OCI-LY7 (cell line): Measurements from ENCODE around the gene RPSA. TPM values are rescaled to one million over a fixed set of nuclear protein-coding genes. Genes with fewer than 3 reads are reported as not detected.

ENCODE experiments used
- BruUV-seq: library from RNA; stranded (reverse); fragments of 400-500 nt; replicated peaks from 2 replicates; lab custom pipeline; 2021; lab: Mats Ljungman, UMichigan
- CTCF ChIA-PET: fragments of 300-600 bp; sonication (Branson Sonifier 250); formaldehyde crosslinking; loops from one replicate; lab custom pipeline; 2022; ENCODE audit warnings: antibody characterized with exemption; ENCODE audit not compliant: unreplicated experiment; lab: Charles Lee
- POLR2A ChIA-PET: fragments of 300-600 bp; sonication (Branson Sonifier 250); formaldehyde crosslinking; loops from one replicate; lab custom pipeline; 2022; ENCODE audit warnings: antibody characterized with exemption; lab: Charles Lee
- DNase-seq: peaks from one replicate; pipeline ENCODE4 v3.0.0-alpha.2; 2015; ENCODE audit warnings: low spot score
- H2AFZ ChIP-seq: fragments of 200-600 bp; sonication (generic), shearing (Covaris generic); 2 replicates; pipeline ENCODE4 v1.6.1; 2014; ENCODE audit warnings: mild to moderate bottlenecking, antibody characterized with exemption, low read length, moderate library complexity
- H3K27ac ChIP-seq: fragments of 200-600 bp; sonication (generic); 2 replicates; pipeline ENCODE4 v1.5.1; 2014; ENCODE audit warnings: mixed run types, low read depth, mild to moderate bottlenecking, moderate library complexity, low read length, inconsistent platforms; ENCODE audit not compliant: poor library complexity, severe bottlenecking
- H3K36me3 ChIP-seq: fragments of 200-600 bp; sonication (generic); 2 replicates; pipeline ENCODE4 v1.6.1; 2014; ENCODE audit warnings: mild to moderate bottlenecking, antibody characterized with exemption, low read length, moderate library complexity, mixed read lengths; ENCODE audit not compliant: insufficient read depth
- H3K4me1 ChIP-seq: fragments of 200-600 bp; sonication (generic); 2 replicates; pipeline ENCODE4 v1.5.1; 2014; ENCODE audit warnings: mild to moderate bottlenecking, low read length; ENCODE audit not compliant: insufficient read depth, poor library complexity, severe bottlenecking
- H3K4me2 ChIP-seq: fragments of 200-600 bp; sonication (generic); 2 replicates; pipeline ENCODE4 v1.6.1; 2014; ENCODE audit warnings: mild to moderate bottlenecking, low read length
- H3K4me3 ChIP-seq: fragments of 200-600 bp; sonication (generic); 2 replicates; pipeline ENCODE4 v1.5.1; 2014; ENCODE audit warnings: mild to moderate bottlenecking, low read depth, low read length; ENCODE audit not compliant: poor library complexity, severe bottlenecking
- H3K79me2 ChIP-seq: fragments of 200-600 bp; sonication (generic); 2 replicates; pipeline ENCODE4 v1.6.1; 2016; ENCODE audit warnings: low read depth, mild to moderate bottlenecking, low read length, moderate library complexity, mixed read lengths; ENCODE audit not compliant: insufficient read depth
- H3K9me2 ChIP-seq: fragments of 200-600 bp; sonication (generic); 2 replicates; pipeline ENCODE4 v1.6.1; 2016; ENCODE audit warnings: mild to moderate bottlenecking, low read length, mixed read lengths; ENCODE audit not compliant: insufficient read depth
- H3K9me3 ChIP-seq: fragments of 200-600 bp; sonication (generic); 2 replicates; pipeline ENCODE4 v1.6.1; 2014; ENCODE audit warnings: mild to moderate bottlenecking, mixed run types, low read length, mixed read lengths
- H4K20me1 ChIP-seq: fragments of 200-600 bp; sonication (generic); 2 replicates; pipeline ENCODE4 v1.6.1; 2014; ENCODE audit warnings: mild to moderate bottlenecking, antibody characterized with exemption, low read length, moderate library complexity, mixed read lengths; ENCODE audit not compliant: insufficient read depth
- EZH2phosphoT487 ChIP-seq: fragments of 200-600 bp; sonication (generic); IDR thresholded peaks from 2 replicates; pipeline ENCODE4 v1.6.1; 2018; ENCODE audit warnings: low read depth, borderline replicate concordance, mild to moderate bottlenecking, mixed run types, antibody characterized with exemption, low read length, moderate library complexity, mixed read lengths
- intact Hi-C: fragments of 100-400 bp; cut with micrococcal nuclease; formaldehyde crosslinking; loops from one replicate; pipeline ENCODE4 v1.10.0; 2022; ENCODE audit not compliant: unreplicated experiment
- total RNA-seq, 2 experiments: library from RNA; depleted of rRNA in 1 of 2; stranded (reverse); fragments of >200 nt in 1 of 2; shearing (Covaris generic) in 1 of 2; gene quantifications; 2 replicates each; pipeline ENCODE4 v1.2.3, GENCODE V29; 2014 to 2022
- TF ChIP-seq, protein P1 (sequence below): fragments of 200-600 bp; sonication (generic); conservative IDR thresholded peaks from 2 replicates; pipeline ENCODE4 v1.5.1; 2014; ENCODE audit warnings: mild to moderate bottlenecking, antibody characterized with exemption, low read length, moderate library complexity, mixed read lengths

The RPSA gene
- total RNA-seq, 2 experiments from 2014 or later = 1,952 to 2,813 TPM

DNA sequence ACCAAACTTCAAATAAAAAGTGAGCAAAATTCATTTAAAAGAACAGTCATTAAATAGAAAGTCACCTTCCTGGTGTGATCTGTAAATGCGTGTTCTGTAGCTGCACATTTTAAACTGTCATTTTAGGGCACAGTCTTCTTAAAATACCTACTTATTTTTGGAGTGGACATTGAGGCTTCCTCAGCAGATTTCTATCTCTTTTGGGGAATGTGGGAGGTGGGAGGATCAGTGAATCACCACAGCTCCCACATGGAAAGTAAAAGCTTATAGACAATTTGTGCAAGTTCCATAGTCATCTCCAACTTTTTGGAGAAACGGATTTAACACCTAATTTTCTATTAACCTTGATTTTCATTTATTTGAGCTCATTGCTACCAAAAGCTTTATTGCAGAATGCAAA lies 39.9 kb downstream of the RPSA start:
- Histone ChIP-seq H3K9me3 (no peaks in the 10 kb centered on the region), H3K36me3 (no peaks in the 10 kb centered on the region), H3K79me2 (no peaks in the 10 kb centered on the region), H3K4me3 (no peak overlapping the region), H3K9me2 (no peaks in the 10 kb centered on the region), H2AFZ (no peak overlapping the region), H3K4me1 (no peaks in the 10 kb centered on the region), H3K4me2 (no peak overlapping the region), H4K20me1 (no peaks in the 10 kb centered on the region), H3K27ac (no peak overlapping the region)
- TF ChIP-seq, protein P1, sequence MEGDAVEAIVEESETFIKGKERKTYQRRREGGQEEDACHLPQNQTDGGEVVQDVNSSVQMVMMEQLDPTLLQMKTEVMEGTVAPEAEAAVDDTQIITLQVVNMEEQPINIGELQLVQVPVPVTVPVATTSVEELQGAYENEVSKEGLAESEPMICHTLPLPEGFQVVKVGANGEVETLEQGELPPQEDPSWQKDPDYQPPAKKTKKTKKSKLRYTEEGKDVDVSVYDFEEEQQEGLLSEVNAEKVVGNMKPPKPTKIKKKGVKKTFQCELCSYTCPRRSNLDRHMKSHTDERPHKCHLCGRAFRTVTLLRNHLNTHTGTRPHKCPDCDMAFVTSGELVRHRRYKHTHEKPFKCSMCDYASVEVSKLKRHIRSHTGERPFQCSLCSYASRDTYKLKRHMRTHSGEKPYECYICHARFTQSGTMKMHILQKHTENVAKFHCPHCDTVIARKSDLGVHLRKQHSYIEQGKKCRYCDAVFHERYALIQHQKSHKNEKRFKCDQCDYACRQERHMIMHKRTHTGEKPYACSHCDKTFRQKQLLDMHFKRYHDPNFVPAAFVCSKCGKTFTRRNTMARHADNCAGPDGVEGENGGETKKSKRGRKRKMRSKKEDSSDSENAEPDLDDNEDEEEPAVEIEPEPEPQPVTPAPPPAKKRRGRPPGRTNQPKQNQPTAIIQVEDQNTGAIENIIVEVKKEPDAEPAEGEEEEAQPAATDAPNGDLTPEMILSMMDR = no peak
- no peak for TF ChIP-seq EZH2phosphoT487
- POLR2A ChIA-PET = interaction anchor here (0.6 to 0.9 kb wide), 3 partner anchors 40 to 381 kb away, joined by 4 to 6 read pairs (median 4); partner anchors contain the start of gene RPSA
- intact Hi-C loops = no loop called here
- no TSS peak for BruUV-seq
- DNase-seq = no peak
- CTCF ChIA-PET = no interaction called here

DNA sequence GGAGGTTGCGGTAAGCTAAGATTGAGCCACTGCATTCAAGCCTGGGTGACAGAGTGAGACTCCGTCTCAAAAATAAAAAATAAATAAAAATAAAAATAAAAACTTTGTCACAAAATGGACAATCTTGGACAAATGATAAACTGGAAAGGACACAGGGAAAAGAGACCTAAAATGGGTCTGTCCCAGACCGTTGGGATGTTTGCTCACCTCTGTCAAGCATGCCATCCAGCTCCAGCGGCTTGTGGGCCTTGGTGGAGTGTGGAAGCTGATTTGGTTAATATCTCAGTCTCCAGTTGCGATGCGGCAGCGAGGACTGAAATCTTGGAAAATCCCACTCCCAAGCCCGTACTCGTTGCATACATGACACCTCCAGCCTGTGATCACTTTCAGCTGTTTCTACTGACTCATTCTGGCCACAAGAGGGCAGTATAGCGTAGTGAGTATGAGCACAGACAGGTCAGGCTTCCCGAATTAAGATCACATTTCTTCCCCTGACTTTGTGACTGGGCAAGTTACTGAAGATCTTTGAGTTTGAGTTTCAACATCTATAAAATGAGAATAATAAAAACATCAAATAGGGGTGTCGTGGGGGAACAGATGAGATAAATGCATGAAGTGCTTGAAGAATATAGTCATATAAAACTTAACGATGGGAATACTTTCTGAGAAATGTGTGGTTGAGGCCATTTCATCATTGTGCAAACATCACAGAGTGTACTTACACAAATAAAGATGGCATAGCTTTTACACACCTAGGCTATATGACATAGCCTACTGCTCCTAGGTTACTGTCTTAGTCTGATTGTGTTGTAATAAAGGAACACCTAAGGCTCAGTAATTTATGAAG lies 41.3 kb downstream of the RPSA start:
- no peaks in the 10 kb centered on the region for H3K79me2 ChIP-seq
- no peak overlapping the region for H2AFZ ChIP-seq
- H3K4me2 ChIP-seq = no peak overlapping the region
- H3K4me3 ChIP-seq = no peak overlapping the region
- H3K9me3 ChIP-seq = no peaks in the 10 kb centered on the region
- intact Hi-C loops = loop anchor here (1.0 kb wide), 1 partner anchor 50 kb away; no protein-coding TSS in a partner anchor
- no peaks in the 10 kb centered on the region for H3K36me3 ChIP-seq
- CTCF ChIA-PET = interaction anchor here (1.0 kb wide), 1 partner anchor 52 kb away, joined by 3 read pairs; no protein-coding TSS in a partner anchor
- no peaks in the 10 kb centered on the region for H3K4me1 ChIP-seq
- no TSS peak for BruUV-seq
- POLR2A ChIA-PET = interaction anchor here (0.6 to 0.8 kb wide), 3 partner anchors 9 to 42 kb away, joined by 3 to 4 read pairs (median 3); no protein-coding TSS in a partner anchor
- H3K27ac ChIP-seq = no peak overlapping the region
- TF ChIP-seq EZH2phosphoT487 = no peak
- TF ChIP-seq, protein P1 = peak; percentile 98
- no peaks in the 10 kb centered on the region for H3K9me2 ChIP-seq
- H4K20me1 ChIP-seq = no peaks in the 10 kb centered on the region
- peak; percentile 77 for DNase-seq
